ENCODE measurements around the gene MUC4. TPM values are rescaled to one million over a fixed set of nuclear protein-coding genes. Genes with fewer than 3 reads are reported as not detected.

MUC4 gene
- total and polyA plus RNA-seq, 2 of the 4 experiments (the other 2 are of a cell fraction): not detected

- Histone ChIP-seq H2AFZ (replicated peaks; ENCODE audit: low read length, poor library complexity) (no peak overlapping the region), H2BK20ac (ENCODE audit: low read depth, low read length) (no peak overlapping the region), H3K9ac (ENCODE audit: low read depth, low read length) (no peak overlapping the region), H3K4me3 (ENCODE audit: insufficient read depth, low read depth, low read length) (no peak overlapping the region), H2BK5ac (ENCODE audit: low read depth, low read length, poor library complexity, severe bottlenecking) (no peak overlapping the region), H2AK9ac (replicated peaks; ENCODE audit: low read depth, low read length, poor library complexity) (no peak overlapping the region), H3K4me2 (ENCODE audit: low read depth, low read length) (no peak overlapping the region), H3K9me1 (ENCODE audit: insufficient read depth, low read length) (no peaks in the 10 kb centered on the region), H3K79me1 (ENCODE audit: low read depth in 1 of 2, low read length in 2 of 2) (no peaks in the 10 kb centered on the region), H2AK5ac (ENCODE audit: low read depth, low read length) (no peak overlapping the region), H3K23ac (ENCODE audit: low read depth, low read length) (no peak overlapping the region), H2BK120ac (ENCODE audit: low read depth, low read length) (no peak overlapping the region), H3K27ac (ENCODE audit: insufficient read depth, low read length) (no peak overlapping the region), H3K9me3 (ENCODE audit: control insufficient read depth, insufficient read depth, low read length) (no peaks in the 10 kb centered on the region), H3K36me3 (ENCODE audit: control insufficient read depth, insufficient read depth, low read length) (no peaks in the 10 kb centered on the region), H3K18ac (ENCODE audit: low read depth, low read length) (no peak overlapping the region), H4K5ac (ENCODE audit: low read depth, low read length) (no peak overlapping the region), H3K27me3 (ENCODE audit: control insufficient read depth, insufficient read depth, low read length) (peaks cover 45% of the 10 kb centered on the region), H3K56ac (ENCODE audit: extremely low read depth, insufficient read depth, low read length) (no peak overlapping the region), H3K14ac (replicated peaks; ENCODE audit: low read depth, low read length) (no peak overlapping the region), H4K8ac (ENCODE audit: low read depth in 2 of 2, low read length in 2 of 2) (no peak overlapping the region), H4K20me1 (ENCODE audit: insufficient read depth, low read length) (no peaks in the 10 kb centered on the region), H4K91ac (ENCODE audit: insufficient read depth, low read depth, low read length) (no peak overlapping the region), H3K4me1 (ENCODE audit: control insufficient read depth, insufficient read depth, low read length) (no peaks in the 10 kb centered on the region), H2BK15ac (ENCODE audit: low read depth, low read length) (no peak overlapping the region), H3K4ac (ENCODE audit: low read depth, low read length) (no peak overlapping the region)
- ATAC-seq (ENCODE audit: low read depth) (no peak), DNase-seq (no peak)
- BruUV-seq (replicated peaks): no TSS peak
- no peak for TF ChIP-seq CHD1 (IDR thresholded peaks at IDR 0.05; ENCODE audit: low read depth, low read length)
- no peak for TF ChIP-seq RAD21 (IDR thresholded peaks at IDR 0.05; ENCODE audit: low read length)
- no peak for TF ChIP-seq POLR2A (IDR thresholded peaks at IDR 0.05; ENCODE audit: low read depth, low read length)
- TF ChIP-seq CEBPB (IDR thresholded peaks at IDR 0.05; ENCODE audit: low read depth, low read length): no peak
- no peak for TF ChIP-seq MXI1 (IDR thresholded peaks at IDR 0.05; ENCODE audit: borderline replicate concordance, low read depth, low read length)
- in situ Hi-C loops (cut with MboI; ENCODE audit: low sequenced_read_pairs) (no loop called here), dilution Hi-C loops (cut with HindIII; ENCODE audit: low sequenced_read_pairs, unreplicated experiment) (no loop called here), intact Hi-C loops (cut with micrococcal nuclease) (no loop called here)
- POLR2A ChIA-PET (ENCODE audit: unreplicated experiment): no interaction called here
- CTCF ChIA-PET: no interaction called here
- no CpG with 5 or more reads among the region's 6 CpGs for whole genome bisulfite sequencing, 2 experiments (ENCODE audit: extremely low coverage in 2 of 2, insufficient read length in 1 of 2)
These were observed 11.5 kb downstream of the MUC4 start for GRCh38 chr3:195800240-195800639.

All from IMR-90 (cell line).